Left forelimb (tissue), 1 donor: Measurements from ENCODE around the gene ADCY7.
A peak's percentile ranks its signal among the peaks of the same experiment; 100 is the strongest.

ENCODE experiments used
- DNase-seq: peaks from one replicate; pipeline ENCODE4 v3.0.0-alpha.2; 2018; ENCODE audit warnings: low spot score

ADCY7 gene

GRCh38 chr16:50313596-50314478, 47.5 kb downstream of the ADCY7 start:
- peak; percentile 63 for DNase-seq

GRCh38 chr16:50314665-50315064, 48.3 kb downstream of the ADCY7 start:
- no peak for DNase-seq

- no peak for DNase-seq
Observed at GRCh38 chr16:50315346-50315997, 49.1 kb downstream of the ADCY7 start.

- DNase-seq: no peak
Observed at GRCh38 chr16:50316102-50316847, 49.9 kb downstream of the ADCY7 start.

GRCh38 chr16:50316848-50317630, 50.7 kb downstream of the ADCY7 start:
- no peak for DNase-seq

GRCh38 chr16:50318796-50319578, 52.6 kb downstream of the ADCY7 start:
- no peak for DNase-seq

GRCh38 chr16:50320310-50320709, 54.0 kb downstream of the ADCY7 start:
- DNase-seq: no peak

- DNase-seq: no peak
Observed at GRCh38 chr16:50322333-50322732, 56.0 kb downstream of the ADCY7 start.

- no peak for DNase-seq
Observed at GRCh38 chr16:50323335-50324011, 57.1 kb downstream of the ADCY7 start.

GRCh38 chr16:50324345-50324744, 58.0 kb downstream of the ADCY7 start:
- no peak for DNase-seq

- DNase-seq: no peak
Observed at GRCh38 chr16:50326264-50326663, 59.9 kb downstream of the ADCY7 start.

GRCh38 chr16:50326835-50327465, 60.6 kb downstream of the ADCY7 start:
- DNase-seq: no peak

- DNase-seq: no peak
Observed at GRCh38 chr16:50329446-50330189, 63.3 kb downstream of the ADCY7 start.

- DNase-seq: no peak
Observed at GRCh38 chr16:50331570-50331969, 65.2 kb downstream of the ADCY7 start.

GRCh38 chr16:50332599-50332998, 66.2 kb downstream of the ADCY7 start:
- no peak for DNase-seq

GRCh38 chr16:50334106-50334975, 68.0 kb downstream of the ADCY7 start:
- no peak for DNase-seq

- no peak for DNase-seq
Observed at GRCh38 chr16:50335196-50335958, 69.0 kb downstream of the ADCY7 start.

- no peak for DNase-seq
Observed at GRCh38 chr16:50336884-50337283, 70.5 kb downstream of the ADCY7 start.
